GM21528 (cell line): ENCODE measurements around the gene RBBP8NL.
A peak's percentile ranks its signal among the peaks of the same experiment; 100 is the strongest.

Source experiments
- ATAC-seq: cut with Tn5 transposase; IDR thresholded peaks from one replicate; pipeline ENCODE4 v1.9.1; 2021; ENCODE audit warnings: mild to moderate bottlenecking, moderate library complexity; ENCODE audit not compliant: unreplicated experiment, low FRiP score

Gene RBBP8NL

GRCh38 chr20:62395311-62396242 lies 31.8 kb downstream of the RBBP8NL start:
- ATAC-seq, result no peak

GRCh38 chr20:62394248-62395245 lies 32.8 kb downstream of the RBBP8NL start:
- ATAC-seq, result no peak

GRCh38 chr20:62393830-62394229 lies 33.5 kb downstream of the RBBP8NL start:
- ATAC-seq, result no peak

GRCh38 chr20:62393335-62393665 lies 34.0 kb downstream of the RBBP8NL start:
- ATAC-seq, result no peak

GRCh38 chr20:62392621-62393334 lies 34.6 kb downstream of the RBBP8NL start:
- ATAC-seq, result no peak

GRCh38 chr20:62392077-62392418 lies 35.3 kb downstream of the RBBP8NL start:
- ATAC-seq, result no peak

- no peak for ATAC-seq
Measured at GRCh38 chr20:62391165-62392076, 35.9 kb downstream of the RBBP8NL start.

GRCh38 chr20:62390317-62391164 lies 36.8 kb downstream of the RBBP8NL start:
- ATAC-seq, result no peak

GRCh38 chr20:62389601-62390087 lies 37.7 kb downstream of the RBBP8NL start:
- no peak for ATAC-seq

GRCh38 chr20:62388839-62389600 lies 38.3 kb downstream of the RBBP8NL start:
- ATAC-seq, result no peak

- no peak for ATAC-seq
Measured at GRCh38 chr20:62387933-62388635, 39.3 kb downstream of the RBBP8NL start.

GRCh38 chr20:62387219-62387913 lies 40.0 kb downstream of the RBBP8NL start:
- no peak for ATAC-seq

GRCh38 chr20:62386383-62387218 lies 40.7 kb downstream of the RBBP8NL start, which contains the start of gene RPS21:
Gene RPS21, plus strand, starts transcription at chr20:62387103. Its CDS starts 236 bp downstream, at chr20:62387339.
- ATAC-seq, result peak; percentile 65

- no peak for ATAC-seq
Measured at GRCh38 chr20:62382306-62383198, 44.8 kb downstream of the RBBP8NL start.

- no peak for ATAC-seq
Measured at GRCh38 chr20:62381842-62382241, 45.5 kb downstream of the RBBP8NL start.
